Measurements from ENCODE around the gene HDAC4. TPM values are rescaled to one million over a fixed set of nuclear protein-coding genes. Genes with fewer than 3 reads are reported as not detected.

Gene HDAC4
- total and polyA plus RNA-seq, 7 donors: 7.9 to 329 (median 129) TPM

GRCh38 chr2:239154971-239155805, 245.6 kb downstream of the HDAC4 start:
- DNase-seq (peak; percentile 12 to 46), ATAC-seq (no peak)
- TF ChIP-seq CTCF (IDR thresholded peaks at IDR 0.05): no peak
- peaks cover 36% of the 10 kb centered on the region for H3K4me1 ChIP-seq
- no peaks in the 10 kb centered on the region for H3K27me3 ChIP-seq (ENCODE audit: insufficient read depth in 3 of 3, low read length in 2 of 3)
- no peaks in the 10 kb centered on the region for H3K9me3 ChIP-seq
- no peak overlapping the region for H3K27ac ChIP-seq
- no peak overlapping the region for H3K4me3 ChIP-seq
- H3K36me3 ChIP-seq (ENCODE audit: insufficient read depth in 1 of 2, low read depth in 1 of 2): peaks cover 4 to 83% of the 10 kb centered on the region in 2 donors
- intact Hi-C loops (cut with DNase I): loop anchor here in 1 of 2 donors (5.0 kb wide), 1 partner anchor 87 kb away; no protein-coding TSS in a partner anchor
- 76 to 84% (median 76%) methylated on average over 19 of the region's 19 CpGs for WGBS, 3 donors

- Histone ChIP-seq H3K27ac (no peak overlapping the region), H3K9me3 (no peaks in the 10 kb centered on the region), H3K27me3 (ENCODE audit: insufficient read depth in 3 of 3, low read length in 2 of 3) (no peaks in the 10 kb centered on the region), H3K36me3 (ENCODE audit: insufficient read depth in 1 of 2, low read depth in 1 of 2) (peaks cover 4 to 86% of the 10 kb centered on the region in 2 donors), H3K4me1 (peaks cover 36% of the 10 kb centered on the region), H3K4me3 (no peak overlapping the region)
- WGBS, 3 donors: 84 to 90% (median 87%) methylated on average over 17 of the region's 17 CpGs
- DNase-seq (peak; percentile 13 to 45), ATAC-seq (no peak)
- intact Hi-C loops (cut with DNase I): loop anchor here in 1 of 2 donors (5.0 kb wide), 1 partner anchor 88 kb away; no protein-coding TSS in a partner anchor
- TF ChIP-seq CTCF (IDR thresholded peaks at IDR 0.05): no peak
These were observed 246.8 kb downstream of the HDAC4 start for GRCh38 chr2:239153806-239154591.

- intact Hi-C loops (cut with DNase I): loop anchor here in 1 of 2 donors (5.0 kb wide), 1 partner anchor 89 kb away; no protein-coding TSS in a partner anchor
These were observed 247.9 kb downstream of the HDAC4 start for GRCh38 chr2:239152916-239153305.

More at GRCh38 chr2:239152916-239153305, 247.9 kb downstream of the HDAC4 start:
- Histone ChIP-seq H3K36me3 (ENCODE audit: insufficient read depth in 1 of 2, low read depth in 1 of 2) (peaks cover 4 to 95% of the 10 kb centered on the region in 2 donors), H3K27me3 (ENCODE audit: insufficient read depth in 3 of 3, low read length in 2 of 3) (no peaks in the 10 kb centered on the region), H3K27ac (peak overlapping the region; percentile 24), H3K9me3 (no peaks in the 10 kb centered on the region), H3K4me1 (peaks cover 30% of the 10 kb centered on the region), H3K4me3 (no peak overlapping the region)
- peak in 1 of 2 donors; percentile 40 for DNase-seq
- 80 to 90% (median 82%) methylated on average over 7 of the region's 7 CpGs for WGBS, 3 donors
- no peak for TF ChIP-seq CTCF (IDR thresholded peaks at IDR 0.05)
- ATAC-seq: no peak

Data from psoas muscle (tissue), 8 donors.